ENCODE data around the gene B9D1.

- TF ChIP-seq POLR2AphosphoS5 (IDR thresholded peaks at IDR 0.05; ENCODE audit: low read depth, low read length) (no peak), JUN (CRISPR knock-in tag; IDR thresholded peaks at IDR 0.05) (no peak), RAD21 (CRISPR knock-in tag; IDR thresholded peaks at IDR 0.05) (no peak), ZNF24 (IDR thresholded peaks at IDR 0.05) (no peak), CTCF (CRISPR knock-in tag; IDR thresholded peaks at IDR 0.05) (no peak), EP300 (IDR thresholded peaks at IDR 0.05; ENCODE audit: low read depth in 2 of 2, low read length in 2 of 2) (no peak), EP300 (CRISPR knock-in tag; IDR thresholded peaks at IDR 0.05; ENCODE audit: borderline replicate concordance) (no peak), ZFP36 (IDR thresholded peaks at IDR 0.05; ENCODE audit: borderline replicate concordance, low read depth, low read length, partially characterized antibody) (no peak), BRF2 (CRISPR knock-in tag; IDR thresholded peaks at IDR 0.05) (no peak), NONO (IDR thresholded peaks at IDR 0.05) (no peak), NONO (CRISPR knock-in tag; conservative IDR thresholded peaks at IDR 0.05) (no peak), NFRKB (IDR thresholded peaks at IDR 0.05) (no peak), ZNF362 (CRISPR knock-in tag; IDR thresholded peaks at IDR 0.05; ENCODE audit: borderline replicate concordance) (no peak)
These were observed 13.7 kb downstream of the B9D1 start for GRCh38 chr17:19348806-19349205.
